DOHH2 (cell line): ENCODE results near the gene ATP5F1A.

Experiments used
- H3F3A ChIP-seq: fragments of 200-600 bp; sonication (generic), shearing (Covaris generic); 2 replicates; pipeline ENCODE4 v1.6.0; 2016; ENCODE audit warnings: antibody characterized with exemption, mild to moderate bottlenecking; ENCODE audit not compliant: control insufficient read depth, insufficient read depth
- H3K27ac ChIP-seq: fragments of 200-600 bp; sonication (generic); 2 replicates; pipeline ENCODE4 v1.5.1; 2014; ENCODE audit warnings: low read depth, mild to moderate bottlenecking, low read length, moderate library complexity
- H3K27me3 ChIP-seq: fragments of 200-600 bp; sonication (generic); 2 replicates; pipeline ENCODE4 v1.6.1; 2014; ENCODE audit warnings: mild to moderate bottlenecking, low read length, mixed read lengths; ENCODE audit not compliant: control insufficient read depth
- H3K36me3 ChIP-seq: fragments of 200-600 bp; sonication (generic); 2 replicates; pipeline ENCODE4 v1.6.1; 2014; ENCODE audit warnings: mild to moderate bottlenecking, low read length, moderate library complexity, mixed read lengths; ENCODE audit not compliant: control insufficient read depth
- H3K4me1 ChIP-seq: fragments of 200-600 bp; sonication (generic); 2 replicates; pipeline ENCODE4 v1.6.1; 2014; ENCODE audit warnings: mild to moderate bottlenecking, low read length, mixed read lengths; ENCODE audit not compliant: control insufficient read depth
- H3K4me2 ChIP-seq: fragments of 200-600 bp; sonication (generic); 2 replicates; pipeline ENCODE4 v1.6.0; 2014; ENCODE audit warnings: mild to moderate bottlenecking, low read length, moderate library complexity
- H3K4me3 ChIP-seq: fragments of 200-600 bp; sonication (generic); 2 replicates; pipeline ENCODE4 v1.5.1; 2014; ENCODE audit warnings: mild to moderate bottlenecking, low read length, mixed read lengths
- H3K79me2 ChIP-seq: fragments of 200-600 bp; sonication (generic); 2 replicates; pipeline ENCODE4 v1.6.1; 2014; ENCODE audit warnings: mild to moderate bottlenecking, low read length, mixed read lengths; ENCODE audit not compliant: control insufficient read depth
- H3K9me2 ChIP-seq: fragments of 200-600 bp; sonication (generic); replicated peaks from 2 replicates; pipeline ENCODE4 v1.6.1; 2014; ENCODE audit warnings: mild to moderate bottlenecking, low read length, mixed read lengths; ENCODE audit not compliant: control insufficient read depth
- H3K9me3 ChIP-seq: fragments of 200-600 bp; sonication (generic); 2 replicates; pipeline ENCODE4 v1.6.1; 2014; ENCODE audit warnings: antibody characterized with exemption, low read length, mixed read lengths; ENCODE audit not compliant: control insufficient read depth, insufficient read depth
- H4K20me1 ChIP-seq: fragments of 200-600 bp; sonication (generic); 2 replicates; pipeline ENCODE4 v1.6.0; 2014; ENCODE audit warnings: low read depth, mild to moderate bottlenecking, antibody characterized with exemption, low read length, moderate library complexity; ENCODE audit not compliant: control insufficient read depth, insufficient read depth
- EZH2phosphoT487 ChIP-seq: fragments of 200-600 bp; sonication (generic); IDR thresholded peaks from 2 replicates; pipeline ENCODE4 v1.6.1; 2017; ENCODE audit warnings: borderline replicate concordance, mild to moderate bottlenecking, antibody characterized with exemption, low read length, moderate library complexity, mixed read lengths
- TF ChIP-seq, protein P1 (sequence below): fragments of 200-600 bp; sonication (generic); IDR thresholded peaks from one replicate; pipeline ENCODE4 v1.5.1; 2014; ENCODE audit warnings: antibody characterized with exemption, mild to moderate bottlenecking, low read depth, low read length; ENCODE audit not compliant: poor library complexity, severe bottlenecking

Gene ATP5F1A

DNA sequence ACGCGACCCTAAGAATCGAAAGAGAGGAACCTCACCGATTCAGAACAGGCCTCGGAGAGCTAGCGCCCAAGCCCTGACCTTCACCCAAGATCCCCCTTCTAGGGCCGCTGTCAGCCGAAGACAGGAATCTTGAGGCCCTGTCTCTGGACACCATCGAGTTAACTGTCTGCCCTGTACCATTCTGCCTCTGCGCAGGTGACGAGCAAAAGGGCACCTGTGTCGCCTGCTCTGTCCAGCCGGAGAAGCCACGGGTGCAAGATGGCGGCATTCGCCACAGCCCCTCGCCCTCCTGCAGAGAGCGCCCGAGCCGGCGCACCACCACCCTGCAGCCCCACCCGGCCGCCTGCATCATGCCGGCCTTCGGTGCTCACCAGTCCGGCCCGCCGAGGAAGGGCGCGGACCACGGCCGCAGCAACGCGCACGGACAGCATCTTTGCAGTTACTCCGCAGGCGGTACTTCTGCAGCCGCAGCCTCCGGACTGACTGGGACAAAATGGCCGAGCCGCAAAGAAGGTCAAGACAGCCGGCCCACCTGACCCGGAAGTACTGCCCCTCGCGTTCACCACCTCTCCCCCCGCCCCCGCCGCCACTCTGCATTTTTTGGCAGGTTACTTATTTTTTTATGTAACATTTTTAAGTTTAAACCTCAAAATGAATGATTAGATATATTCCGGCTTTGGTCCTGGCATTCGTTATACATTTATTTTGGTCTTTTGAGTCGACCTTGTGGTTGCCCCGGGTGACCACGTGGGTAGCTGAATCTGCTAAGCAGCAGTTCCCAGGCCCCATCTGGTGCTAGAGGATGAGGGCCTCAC lies at the start of gene ATP5F1A:
TSS of gene ATP5F1A (minus strand) at position 496 of the 815 bp plus-strand sequence. CDS start at position 431, 65 bp downstream.
- no peak for TF ChIP-seq EZH2phosphoT487
- TF ChIP-seq, protein P1, sequence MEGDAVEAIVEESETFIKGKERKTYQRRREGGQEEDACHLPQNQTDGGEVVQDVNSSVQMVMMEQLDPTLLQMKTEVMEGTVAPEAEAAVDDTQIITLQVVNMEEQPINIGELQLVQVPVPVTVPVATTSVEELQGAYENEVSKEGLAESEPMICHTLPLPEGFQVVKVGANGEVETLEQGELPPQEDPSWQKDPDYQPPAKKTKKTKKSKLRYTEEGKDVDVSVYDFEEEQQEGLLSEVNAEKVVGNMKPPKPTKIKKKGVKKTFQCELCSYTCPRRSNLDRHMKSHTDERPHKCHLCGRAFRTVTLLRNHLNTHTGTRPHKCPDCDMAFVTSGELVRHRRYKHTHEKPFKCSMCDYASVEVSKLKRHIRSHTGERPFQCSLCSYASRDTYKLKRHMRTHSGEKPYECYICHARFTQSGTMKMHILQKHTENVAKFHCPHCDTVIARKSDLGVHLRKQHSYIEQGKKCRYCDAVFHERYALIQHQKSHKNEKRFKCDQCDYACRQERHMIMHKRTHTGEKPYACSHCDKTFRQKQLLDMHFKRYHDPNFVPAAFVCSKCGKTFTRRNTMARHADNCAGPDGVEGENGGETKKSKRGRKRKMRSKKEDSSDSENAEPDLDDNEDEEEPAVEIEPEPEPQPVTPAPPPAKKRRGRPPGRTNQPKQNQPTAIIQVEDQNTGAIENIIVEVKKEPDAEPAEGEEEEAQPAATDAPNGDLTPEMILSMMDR, result peak; percentile 31
- peaks cover 45% of the 10 kb centered on the region for H3K36me3 ChIP-seq
- H3F3A ChIP-seq, result peaks cover 2% of the 10 kb centered on the region; the same call in 1 of the 2 replicates
- peaks cover 29% of the 10 kb centered on the region for H3K4me1 ChIP-seq
- no peaks in the 10 kb centered on the region for H4K20me1 ChIP-seq
- H3K9me2 ChIP-seq, result no peaks in the 10 kb centered on the region
- peak within 1 kb of the TSS; percentile 58 for H3K27ac ChIP-seq
- no peaks in the 10 kb centered on the region for H3K9me3 ChIP-seq
- peaks cover 57% of the 10 kb centered on the region for H3K79me2 ChIP-seq
- H3K4me2 ChIP-seq, result peak within 1 kb of the TSS; percentile 77
- no peaks in the 10 kb centered on the region for H3K27me3 ChIP-seq
- H3K4me3 ChIP-seq, result peak within 1 kb of the TSS; percentile 83

DNA sequence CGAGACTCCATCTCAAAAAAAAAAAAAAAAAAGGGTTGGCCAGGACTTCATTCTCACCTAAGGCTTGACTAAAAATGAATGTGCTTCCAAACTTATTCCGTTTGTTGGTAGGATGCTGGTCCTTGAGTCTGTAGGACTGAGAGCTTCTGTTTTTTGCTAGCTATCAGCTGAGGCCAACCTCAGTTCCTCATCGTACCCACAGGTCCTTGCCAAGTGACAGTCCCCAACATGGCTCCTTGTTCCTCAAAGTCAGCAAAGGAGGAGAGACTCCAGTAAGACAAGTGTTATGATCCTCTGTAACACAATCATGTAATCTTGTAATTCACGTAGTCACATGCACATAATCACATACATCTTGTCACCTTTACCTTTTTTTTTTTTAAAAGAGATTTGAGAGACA lies 43.1 kb upstream of the ATP5F1A start:
- Histone ChIP-seq H3K4me3 (no peak overlapping the region), H3K4me1 (no peaks in the 10 kb centered on the region), H3K9me3 (no peaks in the 10 kb centered on the region), H3K27ac (no peak overlapping the region), H4K20me1 (no peaks in the 10 kb centered on the region), H3K27me3 (no peaks in the 10 kb centered on the region), H3K9me2 (no peaks in the 10 kb centered on the region), H3K79me2 (no peaks in the 10 kb centered on the region), H3F3A (no peaks in the 10 kb centered on the region), H3K4me2 (no peak overlapping the region), H3K36me3 (no peaks in the 10 kb centered on the region)
- no peak for TF ChIP-seq EZH2phosphoT487

DNA sequence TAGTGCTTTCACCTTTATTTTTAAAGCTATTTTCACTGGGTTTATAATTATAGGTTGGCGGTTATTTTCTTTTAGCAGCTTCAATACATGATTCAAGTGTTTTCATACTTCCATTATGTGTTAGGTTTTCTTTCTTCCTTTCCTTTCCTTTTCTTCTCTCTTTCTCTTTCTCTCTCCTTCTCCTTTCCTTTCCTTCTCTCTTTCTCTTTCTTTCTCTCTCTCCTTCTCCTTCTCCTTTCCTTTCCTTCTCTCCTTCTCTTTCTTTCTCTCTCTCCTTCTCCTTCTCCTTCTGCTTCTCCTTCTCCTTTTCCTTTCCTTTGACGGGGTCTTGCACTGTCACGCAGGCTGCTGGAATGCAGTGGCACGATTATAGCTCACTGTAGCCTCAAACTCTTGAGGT lies 42.1 kb upstream of the ATP5F1A start:
- Histone ChIP-seq H3K27ac (no peak overlapping the region), H4K20me1 (no peaks in the 10 kb centered on the region), H3K27me3 (no peaks in the 10 kb centered on the region), H3F3A (no peaks in the 10 kb centered on the region), H3K9me2 (no peaks in the 10 kb centered on the region), H3K36me3 (no peaks in the 10 kb centered on the region), H3K4me2 (no peak overlapping the region), H3K79me2 (no peaks in the 10 kb centered on the region), H3K4me1 (peaks cover 3% of the 10 kb centered on the region; the same call in 1 of the 2 replicates), H3K9me3 (no peaks in the 10 kb centered on the region), H3K4me3 (no peak overlapping the region)
- TF ChIP-seq EZH2phosphoT487, result no peak
- TF ChIP-seq, protein P1, result no peak
